CD4-positive, alpha-beta T cell treated with Interleukin-15 for 4 hours (primary cell): Measurements from ENCODE around the gene XPO1.
"Not testable (repeated sequence)": the region's sequence is repeated elsewhere in the genome, so short reads cannot be mapped to it uniquely, and the experiment has no call there.

Experiments used
- DNase-seq: peaks from one replicate; pipeline ENCODE4 v3.0.0-alpha.2; 2020; ENCODE audit warnings: low spot score

Gene XPO1

GRCh38 chr2:61538200-61538919, at the start of gene XPO1:
Gene XPO1, minus strand, starts transcription at chr2:61538356. Its CDS starts 4,459 bp downstream, at chr2:61533897.
- DNase-seq: peak; percentile 98

- not testable (repeated sequence) for DNase-seq
Observed at GRCh38 chr2:61586928-61587327, 48.8 kb upstream of the XPO1 start.

- DNase-seq: no peak
Observed at GRCh38 chr2:61585383-61585782, 47.2 kb upstream of the XPO1 start.

- DNase-seq: not testable (repeated sequence)
Observed at GRCh38 chr2:61584368-61584767, 46.2 kb upstream of the XPO1 start.

GRCh38 chr2:61582165-61582564, 44.0 kb upstream of the XPO1 start:
- DNase-seq: no peak

GRCh38 chr2:61581716-61582115, 43.6 kb upstream of the XPO1 start:
- no peak for DNase-seq

GRCh38 chr2:61575447-61575859, 37.3 kb upstream of the XPO1 start:
- DNase-seq: no peak

GRCh38 chr2:61566566-61566965, 28.4 kb upstream of the XPO1 start:
- no peak for DNase-seq

- DNase-seq: no peak
Observed at GRCh38 chr2:61562615-61563014, 24.5 kb upstream of the XPO1 start.

- no peak for DNase-seq
Observed at GRCh38 chr2:61558160-61558559, 20.0 kb upstream of the XPO1 start.

- no peak for DNase-seq
Observed at GRCh38 chr2:61557381-61557780, 19.2 kb upstream of the XPO1 start.

GRCh38 chr2:61554604-61555003, 16.4 kb upstream of the XPO1 start:
- DNase-seq: no peak

- DNase-seq: no peak
Observed at GRCh38 chr2:61550375-61551209, 12.4 kb upstream of the XPO1 start.

- no peak for DNase-seq
Observed at GRCh38 chr2:61549546-61549945, 11.4 kb upstream of the XPO1 start.

GRCh38 chr2:61543062-61543461, 4.9 kb upstream of the XPO1 start:
- no peak for DNase-seq

- DNase-seq: not testable (repeated sequence)
Observed at GRCh38 chr2:61540167-61540566, 2.0 kb upstream of the XPO1 start.

- peak; percentile 32 for DNase-seq
Observed at GRCh38 chr2:61538920-61539520, 864 bp upstream of the XPO1 start.

- no peak for DNase-seq
Observed at GRCh38 chr2:61537950-61538199, 281 bp downstream of the XPO1 start.

GRCh38 chr2:61537277-61537949, 743 bp downstream of the XPO1 start:
- DNase-seq: peak; percentile 30

- DNase-seq: peak; percentile 85
Observed at GRCh38 chr2:61536572-61537276, 1.4 kb downstream of the XPO1 start.

- peak; percentile 16 for DNase-seq
Observed at GRCh38 chr2:61536180-61536571, 2.0 kb downstream of the XPO1 start.

- DNase-seq: no peak
Observed at GRCh38 chr2:61535449-61535848, 2.7 kb downstream of the XPO1 start.
